NT2/D1 (cell line): ENCODE results near the gene STEAP4.

Experiments
- SUZ12 ChIP-seq: IDR thresholded peaks from 2 replicates; pipeline ENCODE4 v1.6.1; 2011; ENCODE audit not compliant: insufficient read length, insufficient read depth; ENCODE audit errors: extremely low read depth
- YY1 ChIP-seq: IDR thresholded peaks from 2 replicates; pipeline ENCODE4 v1.6.1; 2011; ENCODE audit not compliant: insufficient read length, insufficient read depth
- ZNF274 ChIP-seq: IDR thresholded peaks from 2 replicates; pipeline ENCODE4 v1.6.1; 2011; ENCODE audit warnings: mild to moderate bottlenecking, low read depth, low read length

DNA sequence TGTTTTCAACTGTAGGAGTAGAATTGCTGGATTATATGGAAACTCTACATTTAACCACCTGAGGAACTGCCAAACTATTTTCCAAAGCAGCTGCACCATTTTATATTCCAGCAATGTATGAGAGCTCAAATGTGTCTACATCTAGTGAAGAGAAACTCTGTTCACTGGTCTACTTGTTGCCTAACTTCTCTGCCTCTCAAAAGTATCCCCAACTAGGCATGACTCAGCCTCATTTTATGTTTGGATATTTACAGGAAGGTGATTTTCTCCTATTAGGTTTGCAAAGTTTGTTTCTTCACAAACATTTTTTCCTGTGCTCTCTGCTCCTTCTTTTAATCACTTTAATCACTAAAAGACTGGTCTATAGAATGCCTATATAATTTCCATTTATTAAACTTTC, 49.8 kb downstream of the STEAP4 start:
- no peak for TF ChIP-seq YY1
- no peak for TF ChIP-seq SUZ12
- TF ChIP-seq ZNF274 = no peak
